Measurements from ENCODE around the gene E2F6. TPM values are rescaled to one million over a fixed set of nuclear protein-coding genes. Genes with fewer than 3 reads are reported as not detected.

Gene E2F6
- total RNA-seq, result 12.5 TPM
- long read RNA-seq, partial matches to known transcripts, result 0 of 4 reads
- long read RNA-seq, other reads (novel, unspliced or antisense), result 0 of 4 reads

- ATAC-seq (peak; percentile 96), DNase-seq (ENCODE audit: missing footprints) (peak; percentile 94)
- intact Hi-C loops (cut with DNase I), result no loop called here
Observed at GRCh38 chr2:11465485-11466306, at the start of gene E2F6. E2F6 (minus strand) TSS chr2:11466161; CDS start chr2:11465879, 282 bp downstream.

- DNase-seq (ENCODE audit: missing footprints) (no peak), ATAC-seq (no peak)
- intact Hi-C loops (cut with DNase I), result no loop called here
Observed at GRCh38 chr2:11515490-11515981, 49.6 kb upstream of the E2F6 start.

- intact Hi-C loops (cut with DNase I), result no loop called here
- DNase-seq (ENCODE audit: missing footprints), result no peak
- ATAC-seq, result no peak
Observed at GRCh38 chr2:11514904-11515303, 48.9 kb upstream of the E2F6 start.

- ATAC-seq (no peak), DNase-seq (ENCODE audit: missing footprints) (no peak)
- intact Hi-C loops (cut with DNase I), result no loop called here
Observed at GRCh38 chr2:11514081-11514730, 48.2 kb upstream of the E2F6 start.

DNA sequence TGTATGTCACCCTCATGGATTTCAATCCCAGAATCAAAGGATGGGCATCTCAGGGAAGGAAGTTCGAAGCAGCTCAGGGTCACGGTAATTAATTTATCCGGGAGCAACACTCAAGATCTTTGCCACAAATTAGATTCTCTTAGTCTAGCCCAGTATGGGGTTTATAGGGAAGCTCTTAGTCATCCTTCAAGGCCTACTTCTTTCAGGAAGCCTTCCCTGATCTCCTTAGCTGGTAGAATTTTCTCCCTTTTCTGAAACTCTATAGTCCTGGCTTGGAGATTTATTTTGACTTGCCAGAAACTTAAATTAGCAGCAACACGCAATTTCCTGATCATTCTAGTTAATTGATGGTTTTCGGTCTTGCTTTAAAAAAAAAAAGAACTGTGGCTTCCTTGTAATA lies 47.4 kb upstream of the E2F6 start:
- intact Hi-C loops (cut with DNase I), result no loop called here
- ATAC-seq, result no peak
- DNase-seq (ENCODE audit: missing footprints), result no peak

GRCh38 chr2:11512431-11512830 lies 46.5 kb upstream of the E2F6 start:
- no peak for DNase-seq (ENCODE audit: missing footprints)
- no peak for ATAC-seq

GRCh38 chr2:11509657-11510360 lies 43.8 kb upstream of the E2F6 start:
- DNase-seq (ENCODE audit: missing footprints) (no peak), ATAC-seq (no peak)

More at GRCh38 chr2:11512431-11512830, 46.5 kb upstream of the E2F6 start:
- intact Hi-C loops (cut with DNase I), result no loop called here

DNA sequence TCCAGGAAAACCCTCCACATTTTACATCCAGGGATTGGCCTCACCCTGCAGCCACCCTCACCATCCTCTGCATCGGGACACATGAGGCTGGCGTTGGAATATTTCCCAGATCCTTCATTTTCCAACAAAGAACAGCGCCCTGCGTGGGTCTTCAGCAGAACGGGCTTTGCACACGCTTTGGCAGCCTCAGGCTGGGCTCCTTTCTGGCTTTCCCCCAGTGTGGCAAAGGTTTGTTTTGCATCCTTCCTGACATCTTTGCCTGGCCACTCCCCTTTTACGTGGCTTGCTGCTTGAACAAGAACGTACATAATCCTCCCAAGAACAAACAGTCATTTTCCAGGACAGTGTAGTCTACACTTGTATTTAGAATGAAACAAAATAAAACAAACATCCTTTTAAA lies 42.3 kb upstream of the E2F6 start:
- intact Hi-C loops (cut with DNase I), result no loop called here
- no peak for DNase-seq (ENCODE audit: missing footprints)
- no peak for ATAC-seq

More at GRCh38 chr2:11509657-11510360, 43.8 kb upstream of the E2F6 start:
- intact Hi-C loops (cut with DNase I), result no loop called here

GRCh38 chr2:11507517-11507916 lies 41.6 kb upstream of the E2F6 start:
- intact Hi-C loops (cut with DNase I), result no loop called here
- DNase-seq (ENCODE audit: missing footprints) (no peak), ATAC-seq (no peak)

DNA sequence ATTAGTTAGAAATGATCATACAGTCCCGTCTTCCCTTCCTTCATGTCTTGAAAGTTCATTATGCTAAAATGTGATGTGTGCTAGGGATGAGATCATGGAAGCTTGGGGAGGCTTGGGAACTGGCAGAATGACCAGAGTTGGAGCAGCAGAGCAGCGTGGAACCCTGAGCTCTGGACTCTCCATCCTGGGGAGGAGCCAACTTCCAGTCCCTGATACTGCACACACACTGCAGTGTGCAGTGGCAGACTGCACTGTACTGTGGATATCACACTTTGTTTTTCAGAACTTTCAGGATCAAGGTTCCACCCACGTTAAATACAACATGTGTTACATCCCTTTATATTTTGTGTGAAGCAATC lies 40.6 kb upstream of the E2F6 start:
- ATAC-seq, result peak; percentile 54
- intact Hi-C loops (cut with DNase I), result no loop called here

DNA sequence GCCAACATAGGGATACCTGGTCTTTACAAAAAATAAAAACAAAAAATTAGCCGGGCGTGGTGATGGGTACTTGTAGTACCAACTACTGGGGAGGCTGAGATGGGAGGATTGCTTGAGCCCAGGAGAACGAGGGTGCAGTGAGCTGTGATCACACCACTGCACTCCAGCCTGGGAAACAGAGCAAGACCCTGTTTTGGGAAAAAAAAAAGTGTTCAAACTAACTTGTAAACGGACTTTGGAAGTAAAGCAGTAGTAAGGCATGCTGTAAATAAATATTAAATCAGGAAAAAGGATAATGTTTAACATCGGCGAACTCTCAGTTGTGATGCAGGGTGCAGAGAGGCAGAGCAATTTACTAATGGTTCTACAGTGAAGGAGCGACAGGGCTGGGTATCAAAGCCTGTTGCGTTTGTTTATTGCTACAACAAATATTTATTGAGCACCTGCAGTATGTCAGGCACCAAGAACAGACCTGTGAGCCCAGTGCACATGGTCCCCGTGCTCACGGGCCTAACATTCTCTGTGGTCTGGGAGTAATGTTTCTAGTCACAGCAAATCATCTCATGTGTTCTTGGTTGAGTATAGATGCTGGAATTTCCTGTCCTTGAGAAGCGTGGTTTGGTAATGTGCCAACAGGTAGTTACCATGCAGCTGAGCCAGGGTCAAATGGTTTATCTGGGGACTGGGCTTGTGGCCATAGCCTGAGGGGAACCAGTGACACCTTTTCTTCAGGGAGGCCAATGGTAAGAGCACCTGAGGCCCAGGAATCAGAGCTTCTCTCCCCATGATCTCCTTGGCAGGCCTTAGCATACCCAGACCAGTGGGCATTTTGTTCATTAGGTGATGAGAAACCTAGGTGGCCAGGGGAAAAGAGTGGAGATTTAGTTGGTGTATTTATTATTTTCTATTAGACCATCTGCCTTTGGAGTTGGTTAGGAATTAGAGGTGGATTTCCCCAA lies 40.0 kb upstream of the E2F6 start:
- DNase-seq (ENCODE audit: missing footprints) (no peak), ATAC-seq (no peak)
- intact Hi-C loops (cut with DNase I), result no loop called here

More for the DNA sequence above, 40.6 kb upstream of the E2F6 start:
- no peak for DNase-seq (ENCODE audit: missing footprints)

GRCh38 chr2:11503354-11503927 lies 37.5 kb upstream of the E2F6 start:
- no peak for ATAC-seq
- no peak for DNase-seq (ENCODE audit: missing footprints)
- intact Hi-C loops (cut with DNase I), result no loop called here

- DNase-seq (ENCODE audit: missing footprints) (no peak), ATAC-seq (no peak)
- intact Hi-C loops (cut with DNase I), result no loop called here
Observed at GRCh38 chr2:11502740-11503292, 36.9 kb upstream of the E2F6 start.

- intact Hi-C loops (cut with DNase I), result no loop called here
- ATAC-seq (no peak), DNase-seq (ENCODE audit: missing footprints) (no peak)
Observed at GRCh38 chr2:11500702-11501303, 34.8 kb upstream of the E2F6 start.

- ATAC-seq (no peak), DNase-seq (ENCODE audit: missing footprints) (no peak)
- intact Hi-C loops (cut with DNase I), result loop anchor here (5.0 kb wide), 2 partner anchors 43 to 58 kb away; no protein-coding TSS in a partner anchor
Observed at GRCh38 chr2:11499081-11499743, 33.3 kb upstream of the E2F6 start.

- DNase-seq (ENCODE audit: missing footprints) (peak; percentile 92), ATAC-seq (peak; percentile 93)
- intact Hi-C loops (cut with DNase I), result loop anchor here (5.0 kb wide), 2 partner anchors 44 to 59 kb away; no protein-coding TSS in a partner anchor
Observed at GRCh38 chr2:11498543-11499034, 32.6 kb upstream of the E2F6 start.

Data from Right ventricle myocardium inferior (tissue), 1 donor.